ENCODE data around the gene TSC22D1. TPM values are rescaled to one million over a fixed set of nuclear protein-coding genes. Genes with fewer than 3 reads are reported as not detected.

Gene TSC22D1
- total and polyA plus RNA-seq, 9 donors: 100 to 369 (median 154) TPM

- intact Hi-C loops (cut with DNase I): loop anchor here in 2 of 4 donors (10.0 kb wide), 1 partner anchor 561 kb away; no protein-coding TSS in a partner anchor
- Histone ChIP-seq H3K4me1 (ENCODE audit: insufficient read depth) (peaks cover 1% of the 10 kb centered on the region), H3K4me3 (no peak overlapping the region), H3K36me3 (no peaks in the 10 kb centered on the region), H3K9me3 (no peaks in the 10 kb centered on the region), H3K27ac (no peak overlapping the region), H3K27me3 (no peaks in the 10 kb centered on the region)
- no peak for TF ChIP-seq EP300 (IDR thresholded peaks at IDR 0.05)
- no peak for TF ChIP-seq POLR2A (IDR thresholded peaks at IDR 0.05)
- TF ChIP-seq CTCF (IDR thresholded peaks at IDR 0.05): no peak
- 65 to 75% (median 72%) methylated on average over 4 of the region's 4 CpGs for WGBS, 3 donors
- no peak for DNase-seq
Observed at GRCh38 chr13:44465318-44465717, 110.8 kb downstream of the TSC22D1 start.

- no peaks in the 10 kb centered on the region for H3K36me3 ChIP-seq
- TF ChIP-seq POLR2A (IDR thresholded peaks at IDR 0.05) (no peak), CTCF (IDR thresholded peaks at IDR 0.05) (no peak), EP300 (IDR thresholded peaks at IDR 0.05) (no peak)
- intact Hi-C loops (cut with DNase I): loop anchor here in 2 of 4 donors (10.0 kb wide), 1 partner anchor 560 kb away; no protein-coding TSS in a partner anchor
- no peak overlapping the region for H3K27ac ChIP-seq
- WGBS, 3 donors: 93 to 97% (median 95%) methylated on average over 1 of the region's 1 CpG
- no peaks in the 10 kb centered on the region for H3K27me3 ChIP-seq
- H3K9me3 ChIP-seq: no peaks in the 10 kb centered on the region
- H3K4me1 ChIP-seq (ENCODE audit: insufficient read depth): peaks cover 1% of the 10 kb centered on the region
- DNase-seq: no peak
- no peak overlapping the region for H3K4me3 ChIP-seq
Observed at GRCh38 chr13:44464471-44464870, 111.7 kb downstream of the TSC22D1 start.

- no peak for DNase-seq
- WGBS, 3 donors: 88 to 96% (median 88%) methylated on average over 1 of the region's 1 CpG
- no peak for TF ChIP-seq EP300 (IDR thresholded peaks at IDR 0.05)
- no peak for TF ChIP-seq CTCF (IDR thresholded peaks at IDR 0.05)
- no peak for TF ChIP-seq POLR2A (IDR thresholded peaks at IDR 0.05)
- Histone ChIP-seq H3K4me1 (ENCODE audit: insufficient read depth) (peaks cover 1% of the 10 kb centered on the region), H3K9me3 (no peaks in the 10 kb centered on the region), H3K36me3 (no peaks in the 10 kb centered on the region), H3K27me3 (no peaks in the 10 kb centered on the region), H3K4me3 (no peak overlapping the region), H3K27ac (no peak overlapping the region)
- intact Hi-C loops (cut with DNase I): loop anchor here in 2 of 4 donors (10.0 kb wide), 1 partner anchor 559 kb away; no protein-coding TSS in a partner anchor
Observed at GRCh38 chr13:44463759-44464158, 112.4 kb downstream of the TSC22D1 start.

- Histone ChIP-seq H3K27me3 (no peaks in the 10 kb centered on the region), H3K4me3 (no peak overlapping the region), H3K4me1 (ENCODE audit: insufficient read depth) (no peaks in the 10 kb centered on the region), H3K36me3 (no peaks in the 10 kb centered on the region), H3K9me3 (no peaks in the 10 kb centered on the region), H3K27ac (no peak overlapping the region)
- no peak for TF ChIP-seq EP300 (IDR thresholded peaks at IDR 0.05)
- no peak for TF ChIP-seq CTCF (IDR thresholded peaks at IDR 0.05)
- TF ChIP-seq POLR2A (IDR thresholded peaks at IDR 0.05): no peak
- WGBS, 3 donors: 94 to 99% (median 99%) methylated on average over 9 of the region's 9 CpGs
- intact Hi-C loops (cut with DNase I): loop anchor here in 3 of 4 donors (10.0 kb wide), 2 partner anchors 545 to 555 kb away; no protein-coding TSS in a partner anchor
- no peak for DNase-seq
Observed at GRCh38 chr13:44459674-44460073, 116.5 kb downstream of the TSC22D1 start.
